Mesendoderm (in vitro differentiated cells): ENCODE results near the gene CA10.

ENCODE experiments used
- DNase-seq: peaks from one replicate; pipeline ENCODE4 v3.0.0; 2013
- H2AK5ac ChIP-seq: 2 replicates; pipeline ENCODE4 v1.6.1; 2013; ENCODE audit warnings: low read length, inconsistent platforms
- H2BK120ac ChIP-seq: 2 replicates; pipeline ENCODE4 v1.6.1; 2013; ENCODE audit warnings: low read depth, mild to moderate bottlenecking, low read length, moderate library complexity, mixed read lengths
- H2BK15ac ChIP-seq: replicated peaks from 2 replicates; pipeline ENCODE4 v1.6.1; 2013; ENCODE audit warnings: low read depth, mild to moderate bottlenecking, moderate library complexity
- H2BK5ac ChIP-seq: 2 replicates; pipeline ENCODE4 v1.6.1; 2013; ENCODE audit warnings: low read length, inconsistent platforms
- H3K18ac ChIP-seq: 2 replicates; pipeline ENCODE4 v1.6.1; 2013; ENCODE audit warnings: mild to moderate bottlenecking, low read length, mixed read lengths
- H3K23ac ChIP-seq: one replicate; pipeline ENCODE4 v1.6.1; 2013; ENCODE audit warnings: low read length
- H3K27ac ChIP-seq: 2 replicates; pipeline ENCODE4 v1.5.1; 2013; ENCODE audit warnings: low read depth, mild to moderate bottlenecking, inconsistent platforms, low read length, moderate library complexity
- H3K27me3 ChIP-seq: 2 replicates; pipeline ENCODE4 v1.6.1; 2013; ENCODE audit warnings: low read length, control low read depth, mild to moderate bottlenecking, inconsistent platforms; ENCODE audit not compliant: insufficient read depth, poor library complexity
- H3K36me3 ChIP-seq: 2 replicates; pipeline ENCODE4 v1.6.1; 2013; ENCODE audit warnings: low read length, inconsistent platforms; ENCODE audit not compliant: control insufficient read depth, insufficient read depth
- H3K4ac ChIP-seq: one replicate; pipeline ENCODE4 v1.6.1; 2013; ENCODE audit warnings: low read depth, mild to moderate bottlenecking, low read length, moderate library complexity
- H3K4me1 ChIP-seq: 2 replicates; pipeline ENCODE4 v1.6.1; 2013; ENCODE audit warnings: low read depth, low read length, inconsistent platforms; ENCODE audit not compliant: control insufficient read depth
- H3K4me2 ChIP-seq: 2 replicates; pipeline ENCODE4 v1.6.1; 2013; ENCODE audit warnings: low read length
- H3K4me3 ChIP-seq: 2 replicates; pipeline ENCODE4 v1.5.1; 2013; ENCODE audit warnings: mild to moderate bottlenecking, low read length
- H3K56ac ChIP-seq: one replicate; pipeline ENCODE4 v1.6.1; 2013; ENCODE audit warnings: low read length
- H3K79me1 ChIP-seq: 2 replicates; pipeline ENCODE4 v1.6.1; 2013; ENCODE audit warnings: low read length, inconsistent platforms
- H3K79me2 ChIP-seq: 2 replicates; pipeline ENCODE4 v1.6.1; 2013; ENCODE audit warnings: mild to moderate bottlenecking, low read length; ENCODE audit not compliant: control insufficient read depth, insufficient read depth
- H3K9ac ChIP-seq: 2 replicates; pipeline ENCODE4 v1.6.1; 2013; ENCODE audit warnings: low read length, inconsistent platforms
- H4K5ac ChIP-seq: one replicate; pipeline ENCODE4 v1.6.1; 2013; ENCODE audit warnings: low read length
- H4K8ac ChIP-seq: one replicate; pipeline ENCODE4 v1.6.1; 2013; ENCODE audit warnings: low read depth, mild to moderate bottlenecking, control low read depth, low read length, moderate library complexity
- WGBS: extraction: QIAGEN DNeasy Blood & Tissue Kit; methylation state at CpG from one replicate; pipeline ENCODE4 v1.1.7; 2013; ENCODE audit warnings: low lambda C conversion rate, missing lambda C conversion rate; ENCODE audit not compliant: insufficient coverage; ENCODE audit errors: extremely low coverage; 5-methylcytosine and 5-hydroxymethylcytosine counted together

Gene CA10

GRCh38 chr17:52157603-52158449 lies 688 bp downstream of the CA10 start:
- Histone ChIP-seq H2AK5ac (no peak overlapping the region), H2BK120ac (no peak overlapping the region), H4K8ac (no peak overlapping the region), H3K4ac (no peak overlapping the region), H3K4me2 (peak overlapping the region; percentile 66), H3K36me3 (no peaks in the 10 kb centered on the region), H3K4me3 (peak overlapping the region; percentile 7), H2BK5ac (no peak overlapping the region), H3K79me1 (no peaks in the 10 kb centered on the region), H3K4me1 (no peaks in the 10 kb centered on the region), H4K5ac (no peak overlapping the region), H3K27me3 (peaks cover 24% of the 10 kb centered on the region), H3K27ac (no peak overlapping the region), H2BK15ac (no peak overlapping the region), H3K79me2 (no peaks in the 10 kb centered on the region), H3K23ac (no peak overlapping the region), H3K18ac (no peak overlapping the region), H3K56ac (peak overlapping the region; percentile 49), H3K9ac (peak overlapping the region; percentile 9)
- no CpG with 5 or more reads among the region's 68 CpGs for WGBS
- DNase-seq, result peak; percentile 32

GRCh38 chr17:52156576-52157570 lies 1.6 kb downstream of the CA10 start:
- WGBS, result no CpG with 5 or more reads among the region's 14 CpGs
- H3K4me3 ChIP-seq, result no peak overlapping the region

GRCh38 chr17:52155301-52155700 lies 3.2 kb downstream of the CA10 start:
- Histone ChIP-seq H2AK5ac (no peak overlapping the region), H3K4me3 (no peak overlapping the region), H3K4ac (no peak overlapping the region), H2BK120ac (no peak overlapping the region), H3K9ac (no peak overlapping the region), H2BK15ac (no peak overlapping the region), H3K18ac (no peak overlapping the region), H3K4me1 (no peaks in the 10 kb centered on the region), H3K23ac (no peak overlapping the region), H3K79me2 (no peaks in the 10 kb centered on the region), H4K8ac (no peak overlapping the region), H3K36me3 (no peaks in the 10 kb centered on the region), H4K5ac (no peak overlapping the region), H2BK5ac (no peak overlapping the region), H3K79me1 (no peaks in the 10 kb centered on the region), H3K27me3 (peaks cover 22% of the 10 kb centered on the region), H3K27ac (no peak overlapping the region), H3K56ac (no peak overlapping the region), H3K4me2 (no peak overlapping the region)
- no peak for DNase-seq

More at GRCh38 chr17:52156576-52157570, 1.6 kb downstream of the CA10 start:
- H3K4me1 ChIP-seq, result no peaks in the 10 kb centered on the region
- no peak overlapping the region for H3K4me2 ChIP-seq
- H3K27me3 ChIP-seq, result peaks cover 24% of the 10 kb centered on the region
- H3K18ac ChIP-seq, result no peak overlapping the region
- H3K79me2 ChIP-seq, result no peaks in the 10 kb centered on the region
- H3K9ac ChIP-seq, result no peak overlapping the region
- H4K5ac ChIP-seq, result no peak overlapping the region
- H2AK5ac ChIP-seq, result no peak overlapping the region
- H3K27ac ChIP-seq, result no peak overlapping the region
- H3K4ac ChIP-seq, result no peak overlapping the region
- H3K36me3 ChIP-seq, result no peaks in the 10 kb centered on the region
- no peak overlapping the region for H3K23ac ChIP-seq
- no peak overlapping the region for H2BK5ac ChIP-seq
- no peak overlapping the region for H2BK15ac ChIP-seq
- no peaks in the 10 kb centered on the region for H3K79me1 ChIP-seq
- H3K56ac ChIP-seq, result no peak overlapping the region
- H4K8ac ChIP-seq, result no peak overlapping the region
- no peak overlapping the region for H2BK120ac ChIP-seq
- DNase-seq, result no peak

- no peak overlapping the region for H3K4ac ChIP-seq
- H3K56ac ChIP-seq, result no peak overlapping the region
- no peaks in the 10 kb centered on the region for H3K4me1 ChIP-seq
- no peak overlapping the region for H2BK15ac ChIP-seq
- H3K23ac ChIP-seq, result no peak overlapping the region
- H4K5ac ChIP-seq, result no peak overlapping the region
- no peak overlapping the region for H2AK5ac ChIP-seq
- H3K4me3 ChIP-seq, result no peak overlapping the region
- no peak overlapping the region for H3K4me2 ChIP-seq
- no peak overlapping the region for H4K8ac ChIP-seq
- peaks cover 13% of the 10 kb centered on the region for H3K27me3 ChIP-seq
- H3K36me3 ChIP-seq, result no peaks in the 10 kb centered on the region
- H3K79me1 ChIP-seq, result no peaks in the 10 kb centered on the region
- no peak for DNase-seq
- H3K18ac ChIP-seq, result no peak overlapping the region
- no peak overlapping the region for H3K9ac ChIP-seq
- WGBS, result no CpG with 5 or more reads among the region's 4 CpGs
- no peak overlapping the region for H3K27ac ChIP-seq
- H3K79me2 ChIP-seq, result no peaks in the 10 kb centered on the region
- no peak overlapping the region for H2BK120ac ChIP-seq
- no peak overlapping the region for H2BK5ac ChIP-seq
Measured at GRCh38 chr17:52154466-52154865, 4.0 kb downstream of the CA10 start.

- Histone ChIP-seq H3K36me3 (no peaks in the 10 kb centered on the region), H3K27ac (no peak overlapping the region), H4K5ac (no peak overlapping the region), H3K79me2 (no peaks in the 10 kb centered on the region), H3K23ac (no peak overlapping the region), H2AK5ac (no peak overlapping the region), H3K4me3 (no peak overlapping the region), H3K4me2 (no peak overlapping the region), H3K18ac (no peak overlapping the region), H3K79me1 (no peaks in the 10 kb centered on the region), H3K4ac (no peak overlapping the region), H3K4me1 (no peaks in the 10 kb centered on the region), H3K56ac (no peak overlapping the region), H3K9ac (no peak overlapping the region), H3K27me3 (no peaks in the 10 kb centered on the region), H2BK15ac (no peak overlapping the region), H2BK5ac (no peak overlapping the region), H2BK120ac (no peak overlapping the region), H4K8ac (no peak overlapping the region)
- no CpG with 5 or more reads among the region's 2 CpGs for WGBS
- no peak for DNase-seq
Measured at GRCh38 chr17:52150935-52151334, 7.6 kb downstream of the CA10 start.
